CD4-positive, alpha-beta T cell treated with Interleukin-6 for 4 hours (primary cell): ENCODE data around the gene SLC31A1.

Source experiments
- DNase-seq: peaks from one replicate; pipeline ENCODE4 v3.0.0-alpha.2; 2020; ENCODE audit warnings: mixed read lengths

The SLC31A1 gene

DNA sequence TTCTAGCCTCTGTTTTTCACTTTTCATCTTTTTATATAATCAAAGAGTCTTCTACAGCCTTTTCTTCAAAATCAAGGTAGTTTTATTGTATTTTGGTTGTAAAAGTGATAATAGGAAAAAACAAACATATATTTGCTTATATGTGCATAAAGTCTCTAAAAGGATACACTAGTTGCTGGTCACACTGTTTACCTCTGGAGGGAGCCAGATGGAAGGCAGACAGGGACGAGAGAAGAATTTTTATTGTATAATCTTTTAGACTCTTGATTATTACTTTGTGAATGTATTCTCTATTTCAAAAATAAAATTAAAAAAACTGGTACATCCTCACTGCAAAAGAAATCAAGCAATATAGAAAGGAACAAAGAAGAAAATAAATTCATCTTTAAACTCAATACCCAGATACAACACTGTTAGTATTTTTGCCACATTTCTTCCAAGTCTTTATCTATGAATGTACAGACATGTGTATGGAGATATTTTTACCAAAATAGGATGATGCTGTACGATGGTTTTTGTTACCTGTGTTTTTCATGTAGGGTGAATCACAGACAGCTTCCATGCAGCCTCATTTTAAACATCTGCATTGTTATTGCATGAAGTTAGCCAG, 88.0 kb downstream of the SLC31A1 start:
- peak; percentile 40 for DNase-seq

DNA sequence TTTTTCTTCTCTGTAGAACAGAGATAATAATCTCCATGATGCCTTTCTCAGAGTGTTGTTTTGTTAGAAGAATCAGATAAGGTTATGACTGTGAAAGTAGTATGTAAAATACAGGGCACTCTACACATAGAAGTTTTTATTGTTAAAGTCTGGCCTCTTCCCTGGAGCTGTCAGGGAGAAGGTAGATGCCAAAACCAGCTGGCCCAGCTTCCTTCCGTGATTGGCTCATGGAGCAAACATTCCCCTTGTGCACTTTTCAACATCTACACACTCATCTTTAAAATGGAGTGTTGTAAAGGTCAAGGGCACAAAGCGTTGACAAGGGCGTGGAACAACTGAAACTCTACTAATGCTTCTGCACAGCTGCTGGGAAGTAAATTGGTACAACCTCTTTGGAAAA, 89.2 kb downstream of the SLC31A1 start:
- no peak for DNase-seq

GRCh38 chr9:113311961-113312360, 90.6 kb downstream of the SLC31A1 start:
- no peak for DNase-seq

- DNase-seq, result no peak
Measured at GRCh38 chr9:113313261-113313660, 91.9 kb downstream of the SLC31A1 start.
